Stimulated activated memory B cell treated with anti-CD40 and anti-IgM and Interleukin-4, amounts not matched to agents 10 μg/mL and 1 μg/mL and 100 μg/mL, for 72 hours (primary cell): ENCODE measurements around the gene TEX9.
"Not testable (repeated sequence)": the region's sequence is repeated elsewhere in the genome, so short reads cannot be mapped to it uniquely, and the experiment has no call there.

ENCODE experiments used
- ATAC-seq: fragments of 150-1000 bp; cut with Tn5 transposase; 2 replicates; pipeline ENCODE4 v1.10.0; 2021
- H3K27ac Mint-ChIP-seq: one replicate; pipeline ENCODE4 v1.8.0; 2022; ENCODE audit warnings: mild to moderate bottlenecking, mixed read lengths
- H3K27me3 Mint-ChIP-seq: one replicate; pipeline ENCODE4 v1.8.0; 2022; ENCODE audit warnings: mixed read lengths
- H3K36me3 Mint-ChIP-seq: one replicate; pipeline ENCODE4 v1.8.0; 2022; ENCODE audit warnings: mixed read lengths
- H3K4me1 Mint-ChIP-seq: one replicate; pipeline ENCODE4 v1.8.0; 2022; ENCODE audit warnings: mixed read lengths
- H3K4me3 Mint-ChIP-seq: one replicate; pipeline ENCODE4 v1.8.0; 2022; ENCODE audit warnings: mild to moderate bottlenecking, moderate library complexity, mixed read lengths
- H3K9me3 Mint-ChIP-seq: one replicate; pipeline ENCODE4 v1.8.0; 2022; ENCODE audit warnings: mixed read lengths

The TEX9 gene

GRCh38 chr15:56393277-56393676 is 28.1 kb downstream of the TEX9 start:
- Mint-ChIP-seq H3K27me3 (no peaks in the 10 kb centered on the region), H3K36me3 (peaks cover 40% of the 10 kb centered on the region), H3K4me1 (peaks cover 15% of the 10 kb centered on the region), H3K4me3 (no peak overlapping the region), H3K9me3 (peaks cover 10% of the 10 kb centered on the region), H3K27ac (no peak overlapping the region)
- ATAC-seq: no peak

- no peak for ATAC-seq
- H3K9me3 Mint-ChIP-seq: peaks cover 10% of the 10 kb centered on the region
- H3K36me3 Mint-ChIP-seq: peaks cover 45% of the 10 kb centered on the region
- H3K27me3 Mint-ChIP-seq: no peaks in the 10 kb centered on the region
- H3K27ac Mint-ChIP-seq: no peak overlapping the region
- H3K4me1 Mint-ChIP-seq: peaks cover 10% of the 10 kb centered on the region
- no peak overlapping the region for H3K4me3 Mint-ChIP-seq
Observed at GRCh38 chr15:56394909-56395308, 29.7 kb downstream of the TEX9 start.

DNA sequence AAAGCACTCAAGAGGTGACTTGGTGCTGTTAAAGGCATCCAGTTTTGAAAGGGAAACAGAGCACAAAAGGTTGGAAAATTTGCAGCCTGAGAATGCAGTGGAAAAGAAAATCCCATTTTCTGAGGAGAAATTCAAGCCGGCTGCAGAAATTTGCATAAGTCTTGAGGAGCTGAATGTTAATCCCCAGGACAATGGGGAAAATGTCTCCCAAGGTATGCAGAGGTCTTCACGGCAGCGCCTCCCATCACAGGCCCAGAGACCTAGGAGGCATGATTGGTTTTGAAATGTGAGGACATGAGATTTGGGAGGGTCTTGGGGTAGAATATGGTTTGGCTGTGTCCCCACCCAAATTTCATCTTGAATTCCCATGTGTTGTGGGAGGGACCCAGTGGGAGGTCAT is 32.1 kb downstream of the TEX9 start:
- H3K27ac Mint-ChIP-seq, H3K27me3 Mint-ChIP-seq, ATAC-seq, H3K4me3 Mint-ChIP-seq: not testable (repeated sequence)
- H3K4me1 Mint-ChIP-seq: peaks cover 10% of the 10 kb centered on the region
- H3K36me3 Mint-ChIP-seq: peaks cover 52% of the 10 kb centered on the region
- peaks cover 12% of the 10 kb centered on the region for H3K9me3 Mint-ChIP-seq

DNA sequence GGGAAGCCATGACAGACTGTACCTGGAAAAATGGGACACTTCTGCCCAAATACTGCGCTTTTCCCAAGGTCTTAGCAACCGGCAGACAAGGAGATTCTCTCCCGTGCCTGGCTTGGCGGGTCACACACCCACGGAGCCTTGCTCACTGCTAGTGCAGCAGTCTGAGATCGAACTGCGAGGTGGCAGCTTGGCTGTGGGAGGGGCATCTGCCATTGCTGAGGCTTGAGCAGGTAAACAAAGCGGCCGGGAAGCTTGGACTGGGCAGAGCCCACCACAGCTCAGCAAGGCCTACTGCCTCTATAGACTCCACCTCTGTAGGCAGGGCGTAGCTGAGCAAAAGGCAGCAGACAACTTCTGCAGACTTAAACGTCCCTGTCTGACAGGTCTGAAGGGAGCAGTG is 34.0 kb downstream of the TEX9 start:
- H3K27ac Mint-ChIP-seq, ATAC-seq, H3K4me3 Mint-ChIP-seq, H3K27me3 Mint-ChIP-seq: not testable (repeated sequence)
- Mint-ChIP-seq H3K4me1 (peaks cover 10% of the 10 kb centered on the region), H3K9me3 (peaks cover 15% of the 10 kb centered on the region), H3K36me3 (peaks cover 50% of the 10 kb centered on the region)

- ATAC-seq: no peak
- Mint-ChIP-seq H3K27me3 (no peaks in the 10 kb centered on the region), H3K4me1 (peaks cover 23% of the 10 kb centered on the region), H3K9me3 (no peaks in the 10 kb centered on the region), H3K36me3 (peaks cover 29% of the 10 kb centered on the region), H3K27ac (peak overlapping the region; percentile 22), H3K4me3 (no peak overlapping the region)
Observed at GRCh38 chr15:56410721-56411120, 45.5 kb downstream of the TEX9 start.

DNA sequence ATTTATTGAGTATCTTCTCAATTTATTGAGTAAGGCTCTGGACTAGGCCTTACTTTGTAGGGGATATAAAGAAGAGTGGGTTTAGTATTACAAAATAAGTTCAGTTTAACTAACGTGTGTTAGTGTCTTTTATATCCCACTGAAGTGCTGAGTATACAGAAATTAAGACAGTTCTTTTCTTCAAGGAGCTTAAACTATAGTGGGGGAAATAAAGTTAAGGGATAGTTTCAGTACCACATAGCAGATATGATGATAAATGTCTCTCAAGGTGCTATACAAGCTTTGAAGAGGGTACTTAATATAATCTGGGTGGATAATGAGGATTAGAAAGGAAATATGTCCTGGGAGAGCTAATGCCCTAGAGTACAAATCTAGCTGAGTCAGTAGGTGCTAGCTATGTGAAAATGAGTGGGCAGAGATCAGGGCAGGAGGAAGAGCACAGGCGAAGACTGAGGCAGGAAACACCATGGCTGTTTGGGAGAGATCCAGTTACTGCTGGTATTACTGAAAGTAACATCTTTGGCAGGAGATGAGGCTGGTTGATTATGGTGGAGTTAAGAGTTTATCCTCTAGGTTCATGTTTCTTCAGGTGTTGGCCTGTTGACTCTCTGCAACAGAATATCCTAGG is 46.0 kb downstream of the TEX9 start:
- peaks cover 34% of the 10 kb centered on the region for H3K36me3 Mint-ChIP-seq
- no peaks in the 10 kb centered on the region for H3K27me3 Mint-ChIP-seq
- no peak overlapping the region for H3K4me3 Mint-ChIP-seq
- peak overlapping the region; percentile 22 for H3K27ac Mint-ChIP-seq
- peaks cover 23% of the 10 kb centered on the region for H3K4me1 Mint-ChIP-seq
- ATAC-seq: no peak
- H3K9me3 Mint-ChIP-seq: no peaks in the 10 kb centered on the region

DNA sequence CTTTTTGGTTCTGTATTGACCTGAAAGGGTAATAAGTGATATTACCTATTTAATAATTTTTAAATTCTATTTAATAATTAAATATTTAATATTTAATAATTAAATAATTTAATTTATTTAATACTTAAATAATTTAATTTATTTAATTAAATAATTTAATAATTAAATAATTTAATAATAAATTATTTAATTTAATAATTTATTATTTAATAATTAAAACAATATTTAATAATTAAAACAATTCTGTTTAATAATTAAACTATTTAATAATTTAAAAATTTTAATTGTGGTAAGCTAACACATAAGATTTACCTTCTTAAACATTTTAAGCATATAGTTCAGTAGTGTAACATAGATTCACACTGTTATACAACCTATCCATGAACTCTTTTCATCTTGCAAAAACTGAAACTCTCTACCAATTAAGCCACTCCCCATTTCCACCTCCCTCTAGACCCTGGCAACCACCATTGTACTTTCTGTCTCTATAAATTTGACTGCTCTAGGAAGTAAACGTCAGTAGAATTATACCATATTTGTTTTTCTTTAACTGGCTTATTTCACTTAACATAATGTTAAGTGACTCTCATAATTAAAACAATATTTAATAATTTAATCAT is 48.0 kb downstream of the TEX9 start:
- Mint-ChIP-seq H3K4me1 (peaks cover 29% of the 10 kb centered on the region), H3K36me3 (peaks cover 54% of the 10 kb centered on the region)
- not testable (repeated sequence) for H3K4me3 Mint-ChIP-seq, H3K27ac Mint-ChIP-seq, H3K27me3 Mint-ChIP-seq, H3K9me3 Mint-ChIP-seq, ATAC-seq

- Mint-ChIP-seq H3K27ac (no peak overlapping the region), H3K9me3 (peaks cover 12% of the 10 kb centered on the region), H3K36me3 (peaks cover 69% of the 10 kb centered on the region), H3K4me3 (no peak overlapping the region), H3K4me1 (peaks cover 12% of the 10 kb centered on the region), H3K27me3 (no peaks in the 10 kb centered on the region)
- ATAC-seq: no peak
Observed at GRCh38 chr15:56425276-56425675, 60.0 kb downstream of the TEX9 start.

- H3K36me3 Mint-ChIP-seq: peaks cover 62% of the 10 kb centered on the region
- H3K4me1 Mint-ChIP-seq: peaks cover 12% of the 10 kb centered on the region
- H3K27me3 Mint-ChIP-seq: no peaks in the 10 kb centered on the region
- H3K9me3 Mint-ChIP-seq: peaks cover 12% of the 10 kb centered on the region
- no peak for ATAC-seq
- H3K27ac Mint-ChIP-seq: peak overlapping the region; percentile 52
- no peak overlapping the region for H3K4me3 Mint-ChIP-seq
Observed at GRCh38 chr15:56425976-56426375, 60.8 kb downstream of the TEX9 start.

GRCh38 chr15:56428821-56429458 is 63.7 kb downstream of the TEX9 start:
- H3K9me3 Mint-ChIP-seq: peaks cover 7% of the 10 kb centered on the region
- H3K27ac Mint-ChIP-seq: no peak overlapping the region
- peaks cover 12% of the 10 kb centered on the region for H3K4me1 Mint-ChIP-seq
- peaks cover 52% of the 10 kb centered on the region for H3K36me3 Mint-ChIP-seq
- no peak for ATAC-seq
- no peak overlapping the region for H3K4me3 Mint-ChIP-seq
- H3K27me3 Mint-ChIP-seq: no peaks in the 10 kb centered on the region

DNA sequence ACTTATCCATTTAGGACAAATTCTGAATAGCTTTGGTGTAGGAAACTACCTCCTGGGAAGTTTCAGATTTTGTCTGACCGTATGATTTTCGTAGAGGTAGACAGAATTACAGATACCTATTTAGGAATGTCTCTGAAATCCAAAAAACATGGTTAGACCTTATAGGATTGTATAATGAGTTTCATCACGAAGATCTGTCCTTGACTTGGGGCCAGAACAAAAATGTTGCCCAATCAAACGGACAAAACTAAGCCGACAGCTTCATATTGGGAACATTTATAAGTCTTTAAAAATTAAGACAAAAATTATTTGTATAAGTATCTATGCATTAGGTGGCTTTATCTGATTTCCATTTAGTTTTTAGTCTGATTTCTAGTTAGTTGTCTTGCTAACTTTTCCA is 67.1 kb downstream of the TEX9 start:
- Mint-ChIP-seq H3K9me3 (no peaks in the 10 kb centered on the region), H3K27ac (no peak overlapping the region), H3K36me3 (peaks cover 40% of the 10 kb centered on the region), H3K4me3 (no peak overlapping the region), H3K4me1 (no peaks in the 10 kb centered on the region), H3K27me3 (no peaks in the 10 kb centered on the region)
- no peak for ATAC-seq

GRCh38 chr15:56440214-56440770 is 75.1 kb downstream of the TEX9 start:
- Mint-ChIP-seq H3K9me3 (peaks cover 8% of the 10 kb centered on the region), H3K36me3 (peaks cover 29% of the 10 kb centered on the region)

GRCh38 chr15:56442354-56442753 is 77.1 kb downstream of the TEX9 start:
- H3K4me3 Mint-ChIP-seq: no peak overlapping the region
- no peaks in the 10 kb centered on the region for H3K4me1 Mint-ChIP-seq
- no peak for ATAC-seq
- no peak overlapping the region for H3K27ac Mint-ChIP-seq
- H3K36me3 Mint-ChIP-seq: peaks cover 20% of the 10 kb centered on the region
- H3K9me3 Mint-ChIP-seq: peaks cover 8% of the 10 kb centered on the region
- H3K27me3 Mint-ChIP-seq: no peaks in the 10 kb centered on the region

More at GRCh38 chr15:56440214-56440770, 75.1 kb downstream of the TEX9 start:
- H3K4me3 Mint-ChIP-seq: no peak overlapping the region
- no peaks in the 10 kb centered on the region for H3K27me3 Mint-ChIP-seq
- ATAC-seq: no peak
- H3K27ac Mint-ChIP-seq: no peak overlapping the region
- no peaks in the 10 kb centered on the region for H3K4me1 Mint-ChIP-seq

DNA sequence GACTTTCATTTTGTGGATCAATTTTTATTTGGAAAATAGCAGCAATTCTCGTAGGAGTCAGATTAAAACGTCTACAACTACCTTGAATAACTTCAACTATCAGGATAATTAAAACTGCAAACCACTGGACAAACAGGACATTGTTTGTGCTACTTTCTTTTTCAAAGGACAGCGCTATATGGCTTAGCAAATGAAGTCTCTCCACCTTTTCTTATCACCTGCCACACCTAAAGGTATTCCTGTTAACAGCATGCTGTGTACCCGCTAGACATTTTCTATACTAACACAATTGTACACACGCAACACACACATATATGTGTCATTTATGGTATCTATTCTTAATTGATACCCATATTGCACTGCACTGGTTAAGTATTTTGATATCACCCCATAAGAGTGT is 80.5 kb downstream of the TEX9 start:
- Mint-ChIP-seq H3K27ac (no peak overlapping the region), H3K36me3 (peaks cover 10% of the 10 kb centered on the region), H3K9me3 (peaks cover 3% of the 10 kb centered on the region), H3K4me1 (no peaks in the 10 kb centered on the region), H3K4me3 (no peak overlapping the region), H3K27me3 (no peaks in the 10 kb centered on the region)
- ATAC-seq: no peak

GRCh38 chr15:56454836-56455235 is 89.6 kb downstream of the TEX9 start:
- ATAC-seq: no peak
- H3K27ac Mint-ChIP-seq: no peak overlapping the region
- H3K4me3 Mint-ChIP-seq: no peak overlapping the region
- peaks cover 3% of the 10 kb centered on the region for H3K9me3 Mint-ChIP-seq
- no peaks in the 10 kb centered on the region for H3K27me3 Mint-ChIP-seq
- H3K36me3 Mint-ChIP-seq: peaks cover 23% of the 10 kb centered on the region
- H3K4me1 Mint-ChIP-seq: no peaks in the 10 kb centered on the region

GRCh38 chr15:56456229-56456628 is 91.0 kb downstream of the TEX9 start:
- Mint-ChIP-seq H3K4me1 (no peaks in the 10 kb centered on the region), H3K9me3 (peaks cover 3% of the 10 kb centered on the region), H3K27me3 (no peaks in the 10 kb centered on the region), H3K4me3 (no peak overlapping the region), H3K36me3 (peaks cover 23% of the 10 kb centered on the region), H3K27ac (no peak overlapping the region)
- no peak for ATAC-seq
